GM18520 (cell line): ENCODE results near the gene LARP1.
"Not testable (repeated sequence)": the region's sequence is repeated elsewhere in the genome, so short reads cannot be mapped to it uniquely, and the experiment has no call there.

Experiments
- ATAC-seq: cut with Tn5 transposase; IDR thresholded peaks from one replicate; pipeline ENCODE4 v1.9.1; 2021; ENCODE audit not compliant: unreplicated experiment

Gene LARP1

DNA sequence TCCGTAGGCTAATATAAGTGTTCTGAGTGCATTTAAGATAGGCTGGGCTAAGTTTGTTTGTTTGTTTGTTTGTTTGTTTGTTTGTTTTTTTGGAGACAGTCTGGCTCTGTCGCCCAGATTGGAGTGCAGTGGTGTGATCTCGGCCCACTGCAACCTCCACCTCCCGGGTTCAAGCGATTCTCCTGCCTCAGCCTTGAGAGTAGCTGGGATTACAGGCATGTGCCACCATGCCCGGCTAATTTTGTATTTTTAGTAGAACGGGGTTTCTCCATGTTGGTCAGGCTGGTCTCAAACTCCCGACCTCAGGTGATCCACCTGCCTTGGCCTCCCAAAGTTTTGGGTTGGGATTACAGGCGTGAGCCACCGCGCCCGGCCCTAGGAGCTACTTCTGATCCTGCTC lies 4.7 kb downstream of the LARP1 start:
- not testable (repeated sequence) for ATAC-seq

- ATAC-seq: no peak
Observed at GRCh38 chr5:154761046-154761736, 6.0 kb downstream of the LARP1 start.

- ATAC-seq: no peak
Observed at GRCh38 chr5:154762261-154762660, 7.1 kb downstream of the LARP1 start.

GRCh38 chr5:154762700-154763099 lies 7.5 kb downstream of the LARP1 start:
- no peak for ATAC-seq

GRCh38 chr5:154764967-154765366 lies 9.8 kb downstream of the LARP1 start:
- ATAC-seq: no peak

DNA sequence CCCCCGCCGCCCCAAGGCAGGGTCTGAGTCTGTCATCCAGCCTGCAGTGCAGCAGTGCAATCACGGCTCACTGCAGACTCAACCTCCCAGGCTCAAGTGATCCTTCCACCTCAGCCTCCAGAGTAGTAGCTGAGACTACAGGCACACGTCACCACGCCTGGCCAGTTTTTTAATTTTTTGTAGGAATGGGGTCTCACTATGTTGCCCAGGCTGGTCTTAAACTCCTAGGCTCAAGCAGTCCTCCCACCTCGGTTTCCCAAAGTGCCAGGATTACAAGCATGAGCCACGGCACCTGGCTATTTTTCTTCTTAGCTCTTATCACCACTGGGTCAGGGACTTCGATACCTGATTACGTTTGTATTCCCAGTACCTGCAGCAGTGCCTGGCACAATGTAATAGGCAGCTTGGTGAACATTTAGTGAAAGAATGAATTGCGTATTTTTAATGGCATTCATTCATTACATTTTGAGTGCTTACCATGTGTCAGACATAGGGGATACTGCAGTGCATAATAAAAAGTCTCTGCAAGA lies 10.3 kb downstream of the LARP1 start:
- ATAC-seq: no peak

DNA sequence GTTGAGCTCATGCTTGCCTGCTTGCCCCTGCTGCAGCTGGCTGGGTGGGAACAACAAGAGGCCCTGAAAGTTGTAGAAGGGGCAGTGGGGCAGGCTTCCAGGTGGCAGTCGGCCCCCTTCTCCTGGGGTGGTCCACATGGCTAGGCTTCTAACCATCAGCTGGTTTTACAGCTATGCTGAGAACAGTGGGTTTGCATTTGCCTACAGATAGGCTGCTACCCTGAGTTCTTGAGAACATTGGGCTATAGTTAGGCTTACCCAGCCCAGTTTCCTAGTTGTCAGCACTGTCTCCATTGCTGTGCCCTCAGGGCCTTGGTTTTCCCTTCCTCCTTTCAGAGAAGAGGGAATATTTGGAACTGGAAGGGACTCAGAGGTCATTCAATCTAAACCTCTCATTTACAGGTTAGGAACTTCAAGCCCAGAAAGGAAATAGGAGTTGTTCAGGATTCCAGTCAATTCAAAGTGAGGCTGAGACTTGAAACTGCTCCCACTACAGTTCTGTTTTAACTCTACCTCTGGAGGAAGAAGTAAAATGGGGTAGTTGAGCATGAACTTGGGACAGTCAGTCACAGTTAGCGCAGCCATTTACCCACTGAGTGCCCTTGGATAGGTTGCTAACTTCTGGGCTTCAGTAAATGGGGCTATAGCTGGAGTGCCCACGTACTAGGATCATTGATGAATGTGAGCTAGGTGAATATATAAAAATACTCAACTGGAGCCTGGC lies 11.5 kb downstream of the LARP1 start:
- no peak for ATAC-seq

DNA sequence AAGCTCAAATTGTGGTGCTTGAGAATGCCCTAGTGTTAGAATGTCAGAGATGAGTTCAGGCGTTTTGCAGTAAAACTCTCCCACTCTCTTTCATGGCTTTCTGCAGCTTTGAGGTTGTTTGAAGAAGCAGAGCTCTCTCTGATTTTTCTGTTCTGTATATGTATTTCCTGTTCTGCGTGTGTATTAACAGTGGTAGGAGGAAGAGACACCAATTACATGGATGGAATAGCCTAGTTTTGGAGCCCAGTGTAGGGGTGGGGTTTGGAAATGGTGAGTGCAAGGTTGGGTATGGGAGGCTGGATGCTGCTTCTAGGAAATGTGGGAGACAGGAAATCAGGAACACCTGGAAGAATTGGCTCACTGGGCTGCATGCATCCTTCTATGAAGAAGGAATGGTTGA lies 12.4 kb downstream of the LARP1 start:
- no peak for ATAC-seq

GRCh38 chr5:154768207-154768606 lies 13.0 kb downstream of the LARP1 start:
- no peak for ATAC-seq

GRCh38 chr5:154770111-154770510 lies 14.9 kb downstream of the LARP1 start:
- ATAC-seq: no peak

GRCh38 chr5:154771383-154771901 lies 16.3 kb downstream of the LARP1 start:
- no peak for ATAC-seq

DNA sequence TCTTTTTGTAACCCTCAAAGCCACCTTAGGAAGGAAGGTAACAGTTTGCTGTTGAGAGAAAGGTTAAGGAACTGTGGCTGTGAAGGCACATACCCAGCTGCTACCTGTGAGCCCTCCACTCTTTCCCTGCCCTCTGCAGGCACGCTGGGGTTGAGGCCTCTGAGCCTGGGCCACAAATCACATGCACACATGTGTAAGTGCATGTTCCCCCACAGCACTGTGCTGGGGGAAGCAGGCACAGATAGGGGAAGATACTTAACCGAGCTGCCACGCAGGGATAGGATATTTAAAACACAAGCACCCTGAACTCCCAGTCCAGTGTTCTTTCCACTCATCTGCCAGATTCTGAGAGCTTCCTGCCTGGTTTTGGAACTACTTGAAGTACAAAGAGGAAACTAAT lies 18.1 kb downstream of the LARP1 start:
- no peak for ATAC-seq

DNA sequence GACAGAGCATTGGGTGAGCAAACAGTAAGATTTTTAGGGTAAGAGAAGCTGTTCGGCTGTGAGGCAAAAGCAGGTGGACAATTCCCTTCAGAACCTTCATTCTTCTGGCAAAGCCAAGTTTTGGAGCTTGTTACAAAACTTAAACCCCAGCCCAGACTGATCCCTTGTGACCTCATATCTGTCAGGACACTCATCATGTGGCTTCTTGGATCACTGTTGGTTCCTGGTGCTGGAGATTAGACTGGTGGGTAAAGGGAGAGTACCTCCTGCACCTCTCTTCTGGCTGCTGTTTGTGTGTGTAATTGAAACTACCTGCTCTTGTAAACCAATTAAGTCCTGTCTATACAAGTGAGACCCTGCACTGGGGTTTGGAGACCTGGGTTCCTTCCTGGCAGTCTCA lies 21.0 kb downstream of the LARP1 start:
- ATAC-seq: no peak

- no peak for ATAC-seq
Observed at GRCh38 chr5:154778534-154778933, 23.4 kb downstream of the LARP1 start.

- ATAC-seq: no peak
Observed at GRCh38 chr5:154779105-154779504, 23.9 kb downstream of the LARP1 start.

DNA sequence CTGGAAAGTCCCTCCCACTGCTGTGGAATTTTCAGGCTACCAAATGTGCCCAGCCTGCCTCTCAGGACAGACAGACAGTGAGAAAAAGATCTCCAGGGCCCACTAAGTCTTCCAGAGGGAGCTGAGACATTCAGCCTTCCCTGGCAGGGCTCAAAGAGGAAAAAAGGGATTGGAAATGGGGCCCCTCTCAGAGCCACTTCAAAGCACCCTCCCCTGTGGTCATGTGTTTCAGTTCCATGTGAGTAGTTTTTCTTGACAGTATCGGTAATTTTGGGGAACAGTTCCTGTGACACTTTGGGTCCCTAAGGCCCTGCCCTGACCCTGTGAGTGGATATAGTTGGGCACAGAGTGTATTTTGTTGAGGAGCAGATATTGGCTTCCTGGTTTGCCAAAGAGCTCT lies 25.0 kb downstream of the LARP1 start:
- no peak for ATAC-seq

DNA sequence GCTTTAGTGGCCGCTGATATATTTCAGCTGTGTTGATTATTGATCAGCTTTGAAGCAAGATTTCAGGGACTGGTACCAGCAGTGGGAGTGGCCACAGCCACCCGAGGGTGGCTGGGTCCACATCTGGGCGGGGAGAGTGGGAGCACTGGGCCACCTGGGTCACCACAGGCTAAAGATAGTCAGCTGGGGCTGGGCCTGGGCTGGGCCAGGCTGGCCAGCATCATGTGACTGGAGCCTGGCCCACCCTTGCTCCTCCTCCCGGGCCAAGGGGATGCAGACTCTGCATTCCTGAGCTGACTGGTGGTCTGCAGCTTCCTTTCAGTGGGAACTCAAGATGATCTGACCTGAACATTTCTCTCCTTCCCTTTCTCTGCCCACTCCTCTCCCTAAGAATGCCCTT lies 27.1 kb downstream of the LARP1 start:
- no peak for ATAC-seq

DNA sequence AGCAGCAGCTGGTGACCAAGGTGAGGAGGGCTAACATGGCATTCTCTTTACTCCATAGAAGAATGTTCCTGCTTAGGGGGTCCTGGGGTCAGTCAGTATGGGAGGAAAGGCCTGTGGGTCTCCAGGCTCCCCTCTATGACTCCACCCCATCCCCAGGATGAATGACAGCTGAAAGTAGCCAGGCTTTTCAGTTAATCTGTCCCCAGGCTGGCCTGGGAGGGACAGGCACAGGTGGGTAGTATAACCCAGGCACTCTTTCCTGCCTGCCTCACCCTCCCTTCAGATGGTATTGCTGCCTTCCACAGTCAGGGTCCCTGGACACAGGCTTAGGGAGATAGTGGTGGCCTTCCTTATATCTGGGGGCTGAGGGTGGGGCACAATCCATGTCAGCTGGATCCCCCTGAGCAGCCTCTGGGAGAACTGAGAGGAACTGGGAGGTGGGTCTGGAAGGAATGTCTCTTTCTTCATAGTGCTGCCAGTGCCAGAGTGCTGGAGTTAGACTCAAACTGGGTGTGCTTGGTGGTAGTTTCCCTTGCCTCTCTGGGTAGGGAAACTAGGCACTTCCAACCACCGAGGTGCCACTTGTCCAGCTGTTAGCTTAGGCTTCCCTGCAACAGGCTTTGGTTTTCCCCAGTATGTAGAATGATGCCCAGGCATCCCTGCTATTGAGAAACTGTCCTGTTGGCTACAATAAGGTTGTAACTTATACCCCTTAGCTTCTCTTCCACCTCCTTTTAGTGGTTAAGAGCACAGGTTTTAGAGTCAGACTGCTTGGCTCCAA lies 27.8 kb downstream of the LARP1 start:
- no peak for ATAC-seq

- peak; percentile 66 for ATAC-seq
Observed at GRCh38 chr5:154783774-154784460, 28.7 kb downstream of the LARP1 start.

DNA sequence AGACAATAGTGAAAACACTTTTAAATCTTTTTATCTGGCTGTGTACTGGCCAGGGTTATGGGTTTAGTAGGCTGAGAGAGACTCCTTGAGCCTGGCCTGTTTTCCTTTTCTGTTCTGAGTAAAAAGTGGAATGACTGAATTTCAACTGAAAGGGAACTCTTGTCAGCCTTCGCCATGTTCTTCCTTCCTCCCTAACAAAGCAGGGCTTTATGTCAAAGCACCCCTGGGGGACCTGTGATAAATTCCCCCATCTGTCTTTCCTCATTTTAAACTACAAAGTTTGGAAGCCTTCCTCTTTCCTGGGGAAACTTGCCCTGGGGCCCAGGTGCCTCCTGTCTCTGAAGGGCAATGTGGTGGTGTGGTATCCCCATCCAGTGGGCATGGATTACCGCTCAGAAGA lies 29.7 kb downstream of the LARP1 start:
- ATAC-seq: no peak

DNA sequence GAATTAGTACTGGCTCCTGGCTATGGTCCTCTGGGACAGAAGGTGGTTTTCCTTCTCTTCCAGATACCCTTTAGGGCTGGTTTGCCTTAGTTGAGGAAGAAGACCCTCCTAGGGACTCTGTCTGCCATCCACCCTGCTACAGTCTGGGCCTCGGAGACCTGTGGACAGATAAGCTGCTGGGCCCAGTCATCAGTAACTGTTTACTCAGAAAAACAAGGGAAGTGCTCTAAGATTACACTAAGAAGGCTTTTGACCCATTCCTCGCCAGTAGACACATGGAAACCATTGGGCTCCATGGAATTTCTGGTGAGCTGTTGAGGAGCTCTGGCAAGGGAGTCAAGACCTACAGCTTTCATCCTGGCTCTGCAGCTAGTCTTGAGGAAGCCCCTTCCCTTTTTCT lies 31.2 kb downstream of the LARP1 start:
- no peak for ATAC-seq
